HUDEP-2 (cell line): ENCODE data around the gene NKX2-8.

Experiments
- DNase-seq, 76 experiments: peaks; one replicate each; lab custom pipeline; 2025; ENCODE audit not compliant: unreplicated experiment in 76 of 76; lab: John Stamatoyannopoulos, UW

NKX2-8 gene

DNA sequence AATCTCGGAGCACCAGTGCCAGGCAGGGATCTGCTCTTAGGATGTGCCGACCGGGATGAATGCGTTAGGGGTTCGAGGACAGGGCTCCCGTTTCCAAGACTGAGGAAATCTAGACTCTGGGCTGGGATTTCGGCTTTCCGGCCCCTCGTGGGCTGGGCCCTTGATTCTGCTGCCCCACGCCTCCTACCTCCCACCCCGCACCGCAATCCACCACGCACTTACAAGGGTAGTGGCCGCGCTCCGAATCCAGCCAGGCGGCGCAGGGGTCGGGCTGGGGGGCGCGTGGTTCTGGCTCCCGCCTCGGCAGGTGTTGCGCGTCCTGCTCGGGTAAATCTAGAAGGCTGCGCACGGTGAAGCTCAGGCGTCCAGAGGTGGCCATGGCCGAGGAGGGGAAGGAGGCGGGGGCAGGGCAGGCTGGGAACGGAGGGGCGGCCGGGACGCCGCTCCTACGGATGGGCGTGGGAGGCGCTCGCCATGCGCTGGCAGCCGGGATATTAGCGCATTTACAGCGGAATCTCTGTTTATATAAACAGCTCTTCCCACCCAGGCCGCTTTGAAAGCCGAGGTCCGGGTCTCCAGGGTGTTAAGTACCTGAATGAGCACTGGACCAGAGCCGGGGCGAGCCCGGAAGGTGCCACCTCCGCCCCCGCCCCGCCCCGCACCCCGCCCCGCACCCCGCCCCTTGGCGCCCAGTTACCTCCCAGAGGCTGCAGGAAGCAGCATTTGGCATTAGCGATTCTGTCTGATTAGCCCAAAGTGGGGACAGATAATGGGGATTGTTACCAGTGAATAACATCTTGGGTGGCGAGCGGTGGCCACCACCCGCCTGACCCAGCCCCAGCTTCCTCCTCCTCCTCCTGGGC lies at the start of gene NKX2-8:
Gene NKX2-8 (minus strand): TSS at position 604 of the 863 bp plus-strand sequence. CDS start 225 bp downstream, at position 379.
- DNase-seq, result no peak

DNA sequence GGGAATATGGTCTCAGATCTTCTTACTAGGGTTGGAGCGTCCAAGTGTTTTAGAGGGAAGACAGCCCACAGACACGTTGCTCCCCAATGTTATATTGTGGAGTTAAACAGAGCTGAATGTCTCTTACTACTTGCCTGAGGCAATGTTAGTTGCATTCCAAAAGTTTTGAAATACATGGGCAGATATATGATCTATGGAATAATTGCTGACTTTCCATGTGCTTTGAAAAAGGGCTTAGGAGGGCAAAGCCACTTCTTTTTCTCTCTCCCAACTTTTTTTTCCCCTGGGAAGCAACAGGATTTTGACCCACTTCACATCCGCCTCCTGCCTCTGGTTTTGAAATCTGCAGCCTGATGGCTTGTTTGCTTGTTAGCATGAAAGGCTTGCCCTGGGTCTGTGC lies 45.6 kb upstream of the NKX2-8 start:
- no peak for DNase-seq

DNA sequence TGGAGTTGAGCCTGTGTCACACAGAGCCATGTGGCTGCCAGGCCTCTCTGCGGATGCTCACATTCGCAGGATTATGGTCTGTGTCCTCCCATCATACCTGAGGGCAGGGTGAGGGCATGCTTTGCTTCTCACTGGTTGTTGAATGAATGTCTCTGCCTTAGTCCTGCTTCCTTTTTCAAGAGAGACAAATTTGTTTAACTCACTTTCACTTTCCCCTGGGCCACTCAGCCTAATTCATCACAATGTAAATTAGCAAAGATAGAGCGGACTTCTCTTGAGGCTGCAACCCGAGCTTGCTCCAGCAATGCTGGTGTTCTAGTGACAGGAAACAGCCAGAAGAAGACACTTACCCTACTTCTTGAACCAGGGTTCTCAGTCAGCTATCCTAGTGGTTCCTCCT lies 43.7 kb upstream of the NKX2-8 start:
- no peak for DNase-seq

DNA sequence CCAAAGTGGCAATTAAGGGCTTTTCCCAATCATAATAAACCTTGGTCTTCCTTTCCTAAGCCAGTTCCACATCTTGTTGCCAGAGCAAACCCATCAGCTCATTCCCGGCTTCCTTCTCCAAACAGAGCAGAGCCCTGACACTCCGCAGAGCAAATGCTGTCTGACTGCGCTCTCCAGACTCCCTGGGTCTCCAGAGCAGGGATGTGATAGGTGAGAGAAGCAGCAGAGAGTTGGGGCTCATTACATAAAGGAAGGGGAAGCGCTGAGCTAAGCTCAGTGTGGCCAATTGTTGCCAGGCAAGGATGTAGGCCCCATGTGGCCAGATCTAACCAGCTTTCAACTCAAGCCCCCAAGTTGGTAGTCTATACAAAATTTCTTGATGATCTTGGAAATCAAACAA lies 43.0 kb upstream of the NKX2-8 start:
- DNase-seq, result no peak

DNA sequence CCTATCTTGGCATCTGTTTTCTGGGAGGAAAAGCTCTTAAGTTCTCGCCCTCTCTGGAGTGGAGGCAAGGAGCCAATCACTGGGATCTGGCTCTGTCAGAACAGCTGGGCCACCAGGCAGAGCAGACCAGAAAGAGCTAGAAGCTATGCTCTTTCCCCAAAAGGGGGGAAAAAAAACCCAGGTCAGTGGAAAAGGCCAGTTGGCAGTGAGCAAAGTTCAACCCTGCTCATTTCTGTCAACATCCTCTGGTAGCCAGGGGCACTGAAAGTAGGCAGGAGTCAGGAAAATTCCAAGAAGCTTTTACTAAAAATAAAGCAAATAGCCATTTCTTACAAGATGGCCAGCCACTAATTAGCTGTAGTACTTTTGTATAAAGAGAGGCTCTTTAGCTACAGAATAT lies 42.6 kb upstream of the NKX2-8 start:
- no peak for DNase-seq

DNA sequence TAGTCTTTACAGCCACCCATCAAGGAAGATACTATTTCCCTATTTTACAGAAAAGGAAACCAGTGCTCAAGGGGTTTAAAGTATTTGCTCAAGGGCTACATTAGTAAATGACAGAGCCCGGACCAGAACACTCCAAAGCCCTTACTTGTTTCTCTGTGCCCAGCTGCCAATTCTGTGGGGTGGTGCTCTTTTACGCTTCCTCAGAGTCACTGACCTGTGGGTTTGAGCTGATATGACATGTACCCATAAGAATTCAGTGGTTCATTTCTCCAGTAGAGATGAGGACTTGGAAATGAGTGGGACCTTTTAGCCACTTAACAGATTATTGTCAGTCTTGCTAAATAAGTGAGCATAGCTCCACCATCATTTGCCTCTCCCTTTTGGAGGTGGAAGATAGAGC lies 37.4 kb upstream of the NKX2-8 start:
- DNase-seq, result no peak

DNA sequence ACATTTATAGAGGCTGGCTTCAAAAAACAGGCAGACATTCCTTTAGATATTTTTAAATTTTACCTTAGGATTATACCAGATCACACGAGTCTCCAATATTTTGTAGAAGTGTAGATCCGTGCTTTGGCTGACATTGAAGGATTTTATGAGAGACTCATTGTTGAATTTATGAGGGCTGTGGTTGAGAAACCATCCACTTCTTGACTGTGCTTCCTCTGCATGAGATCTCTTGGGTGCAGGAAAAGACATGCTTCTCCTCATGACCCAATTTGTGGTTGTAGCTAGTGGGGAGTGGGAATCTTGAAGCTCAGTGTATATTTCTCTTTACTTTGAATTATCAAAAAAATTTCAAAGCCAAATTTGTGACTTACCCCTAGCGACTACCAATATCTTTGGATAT lies 36.7 kb upstream of the NKX2-8 start:
- no peak for DNase-seq

DNA sequence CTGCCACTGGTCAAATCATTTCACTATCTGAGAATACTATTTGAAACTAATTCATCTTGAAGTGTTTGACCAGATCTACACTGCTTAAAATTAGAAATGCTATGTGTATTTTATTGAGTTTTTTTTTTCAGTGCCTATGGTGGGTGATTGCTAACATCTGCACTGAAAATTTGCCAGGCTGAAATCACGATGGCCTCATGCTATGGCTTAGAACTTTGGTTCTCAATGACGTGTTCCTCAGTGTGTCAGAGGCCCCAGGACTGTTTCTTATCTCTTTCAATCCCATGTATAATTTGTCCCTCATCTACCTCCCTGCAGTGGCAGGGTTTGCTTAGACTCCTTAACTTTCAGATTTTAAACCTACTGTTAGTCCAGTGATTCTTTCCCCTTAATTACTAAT lies 36.2 kb upstream of the NKX2-8 start:
- no peak for DNase-seq

DNA sequence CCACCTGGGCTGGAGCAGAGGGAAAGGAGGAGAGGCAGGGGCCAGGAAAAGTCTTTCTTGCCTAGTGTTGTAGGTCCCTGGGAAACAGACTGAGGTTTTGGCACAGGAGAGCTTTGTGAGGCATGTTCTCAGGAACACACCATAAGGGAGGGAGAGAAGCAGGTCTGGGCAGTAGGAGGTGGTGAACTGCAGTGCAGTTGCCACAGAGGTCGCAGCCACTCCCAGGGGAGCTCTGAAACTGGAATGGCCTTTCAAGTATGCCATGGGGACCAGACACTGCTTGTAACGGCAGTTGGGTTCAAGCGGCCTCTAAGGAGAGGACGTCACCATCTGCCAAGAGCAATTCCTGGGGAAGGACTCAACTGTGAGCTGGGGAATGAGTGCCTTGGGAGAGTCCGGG lies 35.4 kb upstream of the NKX2-8 start:
- DNase-seq, result no peak

DNA sequence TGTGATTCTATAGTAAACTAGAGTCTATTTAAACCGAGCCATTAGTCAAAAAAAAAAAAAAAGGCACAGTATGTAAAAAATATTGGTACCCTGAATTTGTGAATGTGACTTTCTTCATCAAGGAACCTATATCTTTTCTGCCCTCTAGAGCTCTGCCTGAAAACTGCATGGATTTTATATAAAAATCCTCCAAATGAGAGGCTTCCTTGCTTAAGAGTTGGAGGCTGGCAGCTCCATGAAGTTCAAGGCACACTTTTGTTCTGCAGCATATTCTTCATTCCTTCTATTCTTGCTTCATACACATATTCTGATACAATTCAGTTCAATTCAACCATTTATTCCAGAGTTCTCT lies 23.1 kb upstream of the NKX2-8 start:
- no peak for DNase-seq

DNA sequence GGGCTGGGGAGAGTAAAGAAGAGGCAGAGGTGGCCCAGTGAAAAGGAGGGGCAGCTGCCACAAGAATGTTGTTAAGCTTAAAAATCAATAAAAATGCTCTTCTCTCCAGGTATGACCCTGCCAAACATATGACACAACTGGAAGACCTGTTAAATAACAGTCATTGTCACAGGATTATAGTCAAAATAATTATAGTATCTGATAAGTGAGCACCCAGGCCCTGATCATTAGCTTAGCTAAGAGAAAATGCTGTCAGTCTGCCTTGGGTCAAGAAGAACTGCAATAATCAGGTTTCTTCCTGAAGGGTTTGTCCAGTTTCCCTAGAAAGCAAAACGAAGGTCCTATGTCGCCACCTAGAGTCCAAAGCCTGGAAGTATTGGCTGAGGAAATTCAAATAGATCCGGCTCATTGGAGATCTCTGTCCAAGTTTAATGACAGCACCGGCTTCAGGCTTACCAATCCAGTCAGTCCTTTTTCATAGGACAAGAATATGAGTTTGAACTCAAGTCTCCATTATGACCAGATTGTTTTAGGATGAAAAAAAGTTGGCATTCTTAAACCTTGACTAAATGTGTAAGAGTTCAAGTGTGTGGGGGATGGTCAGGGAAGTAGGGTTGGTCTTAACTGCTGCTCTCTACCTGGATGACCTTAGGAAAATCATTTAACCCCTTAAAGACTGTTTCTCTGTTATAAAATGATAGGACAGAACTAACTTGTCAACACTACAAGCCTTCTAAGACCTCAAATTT lies 22.5 kb upstream of the NKX2-8 start:
- peak in 52 of 76 experiments; percentile 3 to 80 (median 40) for DNase-seq

DNA sequence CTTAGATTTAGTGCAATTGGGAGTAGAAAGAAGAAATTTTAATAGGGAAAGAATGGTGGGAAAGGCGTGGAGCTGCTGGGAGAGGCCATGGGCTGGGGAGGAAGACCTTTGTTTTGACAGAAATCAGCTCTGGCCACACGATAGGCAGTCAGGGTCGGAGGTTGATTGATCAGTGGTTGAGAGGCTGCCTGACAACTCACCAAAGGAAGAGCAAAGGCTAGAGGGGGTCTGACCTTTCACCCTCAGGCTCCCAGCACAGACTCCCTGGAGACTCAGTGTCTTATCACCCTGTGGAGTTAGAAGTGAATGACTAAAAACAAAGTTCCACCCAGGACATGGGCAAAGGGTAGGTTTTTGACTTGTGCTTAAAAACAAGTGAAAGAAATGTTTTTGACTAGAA lies 18.0 kb upstream of the NKX2-8 start:
- no peak for DNase-seq

DNA sequence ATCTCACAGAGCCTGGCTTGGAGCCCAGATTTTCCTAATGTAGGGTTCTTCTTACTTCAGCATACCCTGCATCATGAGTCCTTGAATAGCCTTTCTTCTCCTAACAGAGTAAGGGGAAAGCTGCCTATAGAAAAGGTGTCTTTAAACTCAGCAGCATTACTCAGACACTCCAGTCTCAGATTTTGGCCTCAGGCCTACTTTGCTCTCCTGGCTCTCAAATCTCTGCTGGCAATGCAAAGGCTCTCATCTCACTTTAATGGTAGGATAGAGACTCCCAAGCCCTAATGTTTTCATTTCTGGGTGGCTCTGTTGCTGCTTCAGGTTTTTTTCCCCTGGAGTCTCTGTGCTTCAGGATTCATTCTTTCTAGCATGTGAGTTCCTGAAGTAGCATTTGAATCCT lies 9.1 kb upstream of the NKX2-8 start:
- no peak for DNase-seq

DNA sequence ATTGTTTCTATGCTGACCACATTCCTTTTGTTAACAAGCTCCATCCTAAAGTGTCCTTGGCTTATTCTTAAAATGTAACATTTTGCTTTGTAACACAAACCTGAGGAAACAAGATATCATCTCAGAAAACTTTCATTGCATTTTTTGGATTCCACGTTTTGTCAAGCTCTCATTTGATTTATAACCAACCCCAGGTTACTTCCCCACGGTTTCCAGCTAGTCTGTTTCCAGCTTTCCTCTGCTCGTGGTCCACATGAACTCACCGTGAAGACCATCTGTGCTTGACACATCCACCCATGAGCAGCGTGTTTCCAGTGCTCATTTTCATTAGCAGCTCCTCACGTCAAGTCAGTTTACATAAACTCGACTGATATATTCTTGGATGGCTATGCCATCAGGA lies 6.4 kb upstream of the NKX2-8 start:
- no peak for DNase-seq

DNA sequence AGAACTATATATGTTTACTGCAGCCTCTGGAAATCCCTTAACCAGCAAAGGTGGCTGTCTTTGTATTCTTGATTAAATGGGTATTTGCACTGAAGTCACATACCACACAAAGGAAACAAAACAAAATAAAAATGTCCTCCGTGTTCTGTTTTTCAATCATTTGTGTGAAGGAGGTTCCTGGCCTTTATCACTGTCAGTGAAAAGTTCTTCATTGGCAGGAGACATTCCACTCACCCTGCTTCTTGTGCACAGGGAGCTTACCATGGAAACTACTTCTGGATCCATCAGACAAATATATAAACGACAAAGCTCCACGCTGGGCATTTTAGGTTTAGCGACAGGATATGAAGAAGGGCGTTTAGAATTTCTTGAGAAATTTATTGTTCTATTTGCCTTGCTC lies 5.7 kb upstream of the NKX2-8 start:
- no peak for DNase-seq

DNA sequence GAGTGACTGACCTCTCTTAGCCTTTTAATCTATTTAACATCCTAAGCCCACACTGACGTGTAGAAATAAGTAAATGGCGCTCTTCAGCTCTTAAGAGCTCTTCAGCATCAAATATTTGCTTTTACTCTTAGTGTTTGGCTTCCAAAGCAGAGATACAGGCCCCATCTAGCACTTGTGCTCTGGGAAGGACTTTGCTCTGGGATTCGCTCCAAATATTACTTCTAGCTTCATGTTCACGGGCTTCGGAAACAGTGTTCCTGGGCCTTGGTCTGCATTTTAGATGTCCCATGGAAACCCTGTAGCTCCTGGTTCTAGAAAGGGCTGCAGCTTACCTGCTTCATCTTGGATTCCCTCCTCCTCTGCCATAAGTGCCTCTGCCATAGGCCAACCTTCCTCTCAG lies 2.7 kb upstream of the NKX2-8 start:
- no peak for DNase-seq

DNA sequence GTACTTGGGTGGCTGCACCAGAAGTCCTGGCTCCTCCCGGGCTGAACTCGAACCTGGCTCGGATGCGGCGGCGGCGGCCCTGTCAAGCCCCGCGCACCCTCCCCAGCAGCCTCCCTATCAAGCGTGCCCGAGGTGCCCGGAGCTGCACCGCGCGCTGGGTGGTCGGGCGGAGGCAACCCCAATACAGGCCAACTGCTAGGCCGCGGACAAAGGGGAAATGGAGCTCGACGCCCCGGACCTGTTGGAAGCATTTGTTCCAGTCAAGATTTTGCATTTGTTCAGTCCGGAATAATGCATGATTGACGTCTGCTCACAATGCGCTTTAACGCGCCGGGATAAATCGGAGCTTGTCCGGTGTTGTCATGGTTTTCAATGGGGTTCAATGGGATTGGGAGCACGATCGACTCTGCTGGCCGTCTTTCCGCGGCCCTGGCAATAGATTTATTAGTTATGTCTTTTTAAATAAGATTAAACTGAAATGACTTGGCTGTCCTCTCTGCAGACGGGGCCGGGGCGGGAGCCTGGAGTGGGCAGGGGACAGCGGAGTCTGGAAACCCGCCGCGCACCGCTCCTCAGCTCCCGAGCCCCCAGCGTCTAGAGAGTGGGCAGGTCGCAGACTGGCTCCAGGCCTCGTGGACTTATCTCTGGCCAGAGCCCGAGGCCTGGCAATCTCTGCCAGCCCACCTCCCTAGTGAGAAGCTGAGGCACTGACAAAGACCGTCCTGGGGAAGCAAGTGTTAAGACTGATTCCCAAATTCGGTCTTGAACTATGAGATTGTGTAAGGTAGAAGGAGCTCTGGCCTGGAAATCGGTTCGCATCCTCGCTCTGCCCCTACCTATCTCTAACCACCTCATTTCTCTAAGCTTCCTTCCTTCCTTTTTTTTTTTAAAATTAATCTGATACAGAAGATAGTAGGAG lies 1.7 kb upstream of the NKX2-8 start:
- no peak for DNase-seq

DNA sequence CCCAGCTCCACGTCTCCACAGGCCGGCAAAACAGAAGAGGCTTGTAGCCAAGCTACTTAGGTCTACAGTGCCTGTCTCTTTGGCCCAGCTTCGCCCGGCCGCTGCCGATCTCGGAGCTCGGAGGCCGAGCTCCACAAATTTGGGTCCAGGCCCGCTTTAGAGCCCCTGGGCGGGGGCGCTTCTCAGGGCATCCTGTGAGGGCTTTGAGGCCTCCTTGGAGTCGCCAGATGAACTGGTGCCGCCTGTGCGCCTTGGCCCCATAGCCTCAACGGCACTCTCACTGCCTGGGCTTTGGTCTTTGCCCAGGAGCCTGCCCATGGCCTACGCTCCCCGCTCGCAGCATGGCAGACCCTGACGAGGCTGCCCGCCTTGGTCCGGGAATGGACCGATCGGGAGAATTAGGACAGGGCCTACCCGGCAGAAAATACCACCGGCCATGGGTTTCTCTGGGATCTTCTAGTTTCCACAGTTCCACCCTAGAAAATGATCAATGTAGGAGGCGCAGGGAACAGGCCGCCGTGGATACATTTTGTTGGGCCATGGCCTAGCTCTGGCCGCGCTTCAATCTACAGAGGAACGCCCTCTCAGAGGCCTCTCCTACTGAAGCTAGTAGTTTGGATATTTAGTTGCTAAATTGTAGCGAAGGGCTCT lies 953 bp upstream of the NKX2-8 start:
- no peak for DNase-seq

DNA sequence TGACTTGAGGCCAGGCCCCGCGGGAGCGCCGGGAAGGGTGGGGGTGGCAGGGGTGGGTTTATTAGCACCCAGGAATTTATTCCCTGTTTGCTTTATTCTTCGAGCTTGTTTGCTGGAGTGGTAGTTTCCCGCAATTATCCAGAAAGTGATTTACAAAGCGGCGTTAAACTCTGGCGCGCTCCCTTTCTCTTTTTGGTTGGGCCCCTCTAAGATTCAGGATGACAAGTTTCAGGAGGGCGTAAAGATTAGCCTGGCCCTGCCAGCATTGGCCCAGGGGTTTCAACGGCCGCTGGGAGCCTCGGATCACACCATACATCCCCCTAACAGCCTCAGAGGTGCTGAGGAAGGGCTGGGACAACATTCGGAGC lies 444 bp upstream of the NKX2-8 start:
- DNase-seq, result no peak
